Neural progenitor cell (in vitro differentiated cells): Measurements from ENCODE around the gene MYLK3. TPM values are rescaled to one million over a fixed set of nuclear protein-coding genes. Genes with fewer than 3 reads are reported as not detected.

ENCODE experiments used
- DNase-seq: peaks from one replicate; pipeline ENCODE4 v3.0.0-alpha.2; 2016; ENCODE audit warnings: low spot score
- H2AFZ ChIP-seq: fragments of 200-600 bp; sonication (generic); replicated peaks from 2 replicates; pipeline ENCODE4 v1.6.1; 2016; ENCODE audit warnings: antibody characterized with exemption
- H3F3A ChIP-seq: fragments of 200-600 bp; sonication (generic); 2 replicates; pipeline ENCODE4 v1.6.1; 2016; ENCODE audit warnings: antibody characterized with exemption, low read depth
- H3K27ac ChIP-seq: fragments of 200-600 bp; sonication (generic); 2 replicates; pipeline ENCODE4 v1.5.1; 2016; ENCODE audit warnings: mild to moderate bottlenecking
- H3K27me3 ChIP-seq: fragments of 200-600 bp; sonication (generic); 2 replicates; pipeline ENCODE4 v1.6.1; 2016; ENCODE audit warnings: mild to moderate bottlenecking, moderate library complexity
- H3K36me3 ChIP-seq: fragments of 200-600 bp; sonication (generic); 2 replicates; pipeline ENCODE4 v1.5.1; 2016
- H3K4me1 ChIP-seq: fragments of 200-600 bp; sonication (generic); 2 replicates; pipeline ENCODE4 v1.6.1; 2016; ENCODE audit warnings: mixed run types
- H3K4me2 ChIP-seq: fragments of 200-600 bp; sonication (generic); 2 replicates; pipeline ENCODE4 v1.6.1; 2016
- H3K4me3 ChIP-seq: fragments of 200-600 bp; sonication (generic); 2 replicates; pipeline ENCODE4 v1.5.1; 2016
- H3K79me2 ChIP-seq: fragments of 200-600 bp; sonication (generic); 2 replicates; pipeline ENCODE4 v1.6.1; 2016; ENCODE audit warnings: low read depth
- H3K9ac ChIP-seq: fragments of 200-600 bp; sonication (generic); 2 replicates; pipeline ENCODE4 v1.6.1; 2016
- H3K9me3 ChIP-seq: fragments of 200-600 bp; sonication (generic); 2 replicates; pipeline ENCODE4 v1.5.1; 2016; ENCODE audit warnings: low read depth
- H4K20me1 ChIP-seq: fragments of 200-600 bp; sonication (generic); 2 replicates; pipeline ENCODE4 v1.6.1; 2016; ENCODE audit warnings: low read depth
- H3K27ac Mint-ChIP-seq: 3 replicates; pipeline ENCODE4 v1.8.0; 2021; ENCODE audit warnings: mixed read lengths
- H3K27me3 Mint-ChIP-seq: 2 replicates; pipeline ENCODE4 v1.8.0; 2022; ENCODE audit warnings: low read depth, mild to moderate bottlenecking, inconsistent platforms, moderate library complexity, mixed read lengths; ENCODE audit not compliant: insufficient read depth
- H3K36me3 Mint-ChIP-seq: 3 replicates; pipeline ENCODE4 v1.8.0; 2021; ENCODE audit warnings: mixed read lengths
- H3K4me1 Mint-ChIP-seq: 3 replicates; pipeline ENCODE4 v1.8.0; 2021; ENCODE audit warnings: mixed read lengths
- H3K4me3 Mint-ChIP-seq: 3 replicates; pipeline ENCODE4 v1.8.0; 2021; ENCODE audit warnings: mild to moderate bottlenecking, moderate library complexity, mixed read lengths
- H3K9me3 Mint-ChIP-seq: 3 replicates; pipeline ENCODE4 v1.8.0; 2020; ENCODE audit warnings: mixed read lengths
- EZH2 ChIP-seq: fragments of 200-600 bp; sonication (generic); IDR thresholded peaks from 2 replicates; pipeline ENCODE4 v1.6.1; 2017; ENCODE audit warnings: antibody characterized with exemption, mild to moderate bottlenecking, moderate library complexity
- EZH2phosphoT487 ChIP-seq: fragments of 200-600 bp; sonication (generic); IDR thresholded peaks from 2 replicates; pipeline ENCODE4 v1.6.1; 2017; ENCODE audit warnings: antibody characterized with exemption
- total RNA-seq: library from RNA; depleted of rRNA; stranded (reverse); fragments of >200 nt; gene quantifications from 2 replicates; pipeline ENCODE4 v1.2.3, GENCODE V29; 2015; ENCODE audit warnings: low replicate concordance
- TF ChIP-seq, protein P1 (sequence below): fragments of 200-600 bp; sonication (generic); IDR thresholded peaks from 2 replicates; pipeline ENCODE4 v1.5.1; 2017; ENCODE audit warnings: antibody characterized with exemption, mild to moderate bottlenecking

MYLK3 gene
- total RNA-seq, 1 donor from 2014 or later, result 1.6 TPM

DNA sequence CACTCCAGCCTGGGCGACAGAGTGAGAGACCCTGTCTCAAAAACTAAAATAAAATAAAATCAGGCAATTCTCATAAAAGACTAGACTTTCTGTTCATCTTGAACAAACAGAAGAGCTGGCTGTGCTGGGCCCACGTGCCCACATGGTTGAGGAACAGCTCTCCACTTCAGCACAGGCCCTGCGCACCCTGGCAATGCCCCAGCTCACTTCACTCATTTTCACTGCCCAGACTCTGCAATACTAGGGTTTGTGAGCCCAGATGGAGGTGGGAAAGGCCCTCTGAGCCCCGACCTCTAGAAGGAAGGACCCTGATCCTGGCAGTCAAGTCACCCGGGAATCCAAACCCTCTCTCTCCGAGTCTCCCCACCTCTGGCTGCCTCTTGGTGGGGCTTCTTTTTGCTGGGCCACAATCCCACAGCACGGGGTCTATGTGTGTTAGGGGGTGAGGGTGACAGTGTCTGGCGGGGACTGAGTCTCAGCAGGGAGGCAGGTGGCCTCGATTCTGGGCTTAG, 14.8 kb downstream of the MYLK3 start:
- Mint-ChIP-seq H3K36me3 (no peaks in the 10 kb centered on the region), H3K27me3 (peaks cover 4% of the 10 kb centered on the region), H3K9me3 (no peaks in the 10 kb centered on the region), H3K4me1 (no peaks in the 10 kb centered on the region), H3K27ac (no peak overlapping the region), H3K4me3 (no peak overlapping the region)
- H3K4me1 ChIP-seq, result no peaks in the 10 kb centered on the region
- H3K4me2 ChIP-seq, result no peak overlapping the region
- no peak overlapping the region for H2AFZ ChIP-seq
- H3K79me2 ChIP-seq, result no peaks in the 10 kb centered on the region
- no peaks in the 10 kb centered on the region for H3K36me3 ChIP-seq
- no peak for TF ChIP-seq EZH2phosphoT487
- no peak for TF ChIP-seq EZH2
- TF ChIP-seq, protein P1, sequence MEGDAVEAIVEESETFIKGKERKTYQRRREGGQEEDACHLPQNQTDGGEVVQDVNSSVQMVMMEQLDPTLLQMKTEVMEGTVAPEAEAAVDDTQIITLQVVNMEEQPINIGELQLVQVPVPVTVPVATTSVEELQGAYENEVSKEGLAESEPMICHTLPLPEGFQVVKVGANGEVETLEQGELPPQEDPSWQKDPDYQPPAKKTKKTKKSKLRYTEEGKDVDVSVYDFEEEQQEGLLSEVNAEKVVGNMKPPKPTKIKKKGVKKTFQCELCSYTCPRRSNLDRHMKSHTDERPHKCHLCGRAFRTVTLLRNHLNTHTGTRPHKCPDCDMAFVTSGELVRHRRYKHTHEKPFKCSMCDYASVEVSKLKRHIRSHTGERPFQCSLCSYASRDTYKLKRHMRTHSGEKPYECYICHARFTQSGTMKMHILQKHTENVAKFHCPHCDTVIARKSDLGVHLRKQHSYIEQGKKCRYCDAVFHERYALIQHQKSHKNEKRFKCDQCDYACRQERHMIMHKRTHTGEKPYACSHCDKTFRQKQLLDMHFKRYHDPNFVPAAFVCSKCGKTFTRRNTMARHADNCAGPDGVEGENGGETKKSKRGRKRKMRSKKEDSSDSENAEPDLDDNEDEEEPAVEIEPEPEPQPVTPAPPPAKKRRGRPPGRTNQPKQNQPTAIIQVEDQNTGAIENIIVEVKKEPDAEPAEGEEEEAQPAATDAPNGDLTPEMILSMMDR, result no peak
- H3K27me3 ChIP-seq, result no peaks in the 10 kb centered on the region
- H4K20me1 ChIP-seq, result no peaks in the 10 kb centered on the region
- no peaks in the 10 kb centered on the region for H3K9me3 ChIP-seq
- DNase-seq, result no peak
- no peak overlapping the region for H3K9ac ChIP-seq
- no peak overlapping the region for H3K4me3 ChIP-seq
- H3F3A ChIP-seq, result no peaks in the 10 kb centered on the region
- H3K27ac ChIP-seq, result no peak overlapping the region

DNA sequence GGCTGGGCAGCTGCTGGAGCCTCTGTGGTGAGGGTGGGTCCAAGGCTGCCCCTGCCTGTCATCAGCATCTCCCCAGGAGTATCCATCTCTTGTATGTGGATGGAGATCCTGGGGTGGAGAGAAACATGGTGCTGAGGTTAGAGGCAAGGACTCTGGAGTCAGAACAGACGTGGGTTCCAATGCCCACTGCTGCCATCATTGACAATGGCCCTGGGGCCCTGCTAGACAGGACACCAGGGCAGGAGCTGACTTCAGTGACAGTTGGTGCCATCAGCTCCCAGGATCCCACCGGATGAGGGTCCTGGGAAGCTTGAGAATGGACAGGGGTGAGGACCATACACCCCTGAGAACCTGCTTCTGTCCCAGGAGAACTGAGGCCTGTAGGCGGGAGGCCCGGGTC, 15.6 kb downstream of the MYLK3 start:
- Histone ChIP-seq H4K20me1 (no peaks in the 10 kb centered on the region), H2AFZ (no peak overlapping the region), H3K4me3 (no peak overlapping the region), H3K36me3 (no peaks in the 10 kb centered on the region), H3K9ac (no peak overlapping the region), H3K27ac (no peak overlapping the region), H3K4me2 (no peak overlapping the region), H3K9me3 (no peaks in the 10 kb centered on the region), H3K79me2 (no peaks in the 10 kb centered on the region), H3F3A (no peaks in the 10 kb centered on the region), H3K27me3 (no peaks in the 10 kb centered on the region), H3K4me1 (no peaks in the 10 kb centered on the region)
- no peak overlapping the region for H3K4me3 Mint-ChIP-seq
- no peak for DNase-seq
- no peaks in the 10 kb centered on the region for H3K9me3 Mint-ChIP-seq
- no peaks in the 10 kb centered on the region for H3K36me3 Mint-ChIP-seq
- no peaks in the 10 kb centered on the region for H3K4me1 Mint-ChIP-seq
- H3K27me3 Mint-ChIP-seq, result peaks cover 4% of the 10 kb centered on the region
- TF ChIP-seq EZH2 (no peak), EZH2phosphoT487 (no peak)
- TF ChIP-seq, protein P1, result no peak
- no peak overlapping the region for H3K27ac Mint-ChIP-seq

DNA sequence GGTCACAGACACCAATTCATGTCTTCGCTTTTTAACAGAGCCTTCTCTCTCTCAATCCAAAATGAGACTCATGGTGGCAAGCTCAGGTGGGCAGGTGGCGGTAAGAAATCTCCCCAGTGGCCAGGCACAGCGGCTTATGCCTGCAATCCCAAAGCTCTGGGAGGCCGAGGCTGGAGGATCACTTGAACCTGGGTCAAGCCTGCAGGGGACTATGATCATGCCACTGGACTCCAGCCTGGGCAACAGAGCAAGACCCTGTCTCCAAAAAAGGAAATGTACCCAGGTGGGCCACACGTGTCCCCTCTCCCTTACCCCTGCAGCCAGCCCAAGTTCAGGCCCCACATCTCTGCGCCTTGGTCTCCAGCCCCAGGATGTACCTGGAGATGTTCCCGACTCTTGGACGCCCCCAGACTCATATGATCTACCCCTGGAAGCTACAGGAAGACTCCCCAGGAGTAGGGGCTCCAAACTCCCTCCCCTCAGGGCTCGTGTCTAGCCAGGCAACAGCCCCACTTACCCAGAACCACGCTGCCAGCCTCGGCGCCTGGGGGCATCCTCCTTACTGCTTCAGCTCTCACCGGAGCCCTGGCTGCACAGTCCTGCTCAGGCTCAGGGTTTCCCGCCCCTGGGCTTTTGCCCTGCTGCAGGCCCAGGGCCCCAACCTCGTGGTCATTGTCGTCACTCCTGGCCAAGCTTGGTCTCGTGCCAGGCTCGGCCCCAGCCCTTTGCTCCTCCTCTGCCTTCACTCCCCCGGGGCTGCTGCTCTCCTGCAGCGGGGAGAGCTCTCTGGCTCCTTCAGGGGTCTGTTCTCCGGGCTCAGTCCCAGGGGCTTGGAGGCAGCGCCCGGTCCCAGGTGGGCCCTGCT, 16.2 kb downstream of the MYLK3 start:
- no peaks in the 10 kb centered on the region for H3K4me1 ChIP-seq
- no peaks in the 10 kb centered on the region for H3F3A ChIP-seq
- TF ChIP-seq EZH2phosphoT487 (no peak), EZH2 (no peak)
- TF ChIP-seq, protein P1, result no peak
- H3K4me1 Mint-ChIP-seq, result no peaks in the 10 kb centered on the region
- no peak overlapping the region for H3K9ac ChIP-seq
- H3K27me3 ChIP-seq, result no peaks in the 10 kb centered on the region
- DNase-seq, result no peak
- no peaks in the 10 kb centered on the region for H3K36me3 ChIP-seq
- H3K79me2 ChIP-seq, result no peaks in the 10 kb centered on the region
- no peak overlapping the region for H3K4me2 ChIP-seq
- no peak overlapping the region for H3K27ac Mint-ChIP-seq
- no peaks in the 10 kb centered on the region for H3K36me3 Mint-ChIP-seq
- H3K27me3 Mint-ChIP-seq, result peaks cover 5% of the 10 kb centered on the region
- H3K27ac ChIP-seq, result no peak overlapping the region
- no peaks in the 10 kb centered on the region for H4K20me1 ChIP-seq
- H3K4me3 Mint-ChIP-seq, result no peak overlapping the region
- H3K4me3 ChIP-seq, result no peak overlapping the region
- H3K9me3 Mint-ChIP-seq, result no peaks in the 10 kb centered on the region
- H3K9me3 ChIP-seq, result no peaks in the 10 kb centered on the region
- H2AFZ ChIP-seq, result no peak overlapping the region
